Astrocyte of the spinal cord (primary cell): ENCODE measurements around the gene PTPRD.

Experiments
- DNase-seq: peaks from one replicate; pipeline ENCODE4 v3.0.0; 2011; ENCODE audit warnings: low read depth, low spot score
- H3K4me3 ChIP-seq: 2 replicates; pipeline ENCODE4 v1.5.1; 2011; ENCODE audit warnings: low read depth, mild to moderate bottlenecking, low read length, moderate library complexity
- CTCF ChIP-seq: IDR thresholded peaks from 2 replicates; pipeline ENCODE4 v1.5.1; 2012; ENCODE audit warnings: low read depth, mild to moderate bottlenecking, low read length, inconsistent platforms
- in situ Hi-C: cut with HindIII; loops from 2 replicates; pipeline ENCODE4 v1.10.0; 2017; ENCODE audit warnings: low sequenced_read_pairs

Gene PTPRD

GRCh38 chr9:9538766-9539165 is 1074.0 kb downstream of the PTPRD start:
- no peak for DNase-seq
- in situ Hi-C loops: no loop called here
- no peak overlapping the region for H3K4me3 ChIP-seq
- no peak for TF ChIP-seq CTCF

- in situ Hi-C loops: no loop called here
- DNase-seq: no peak
- TF ChIP-seq CTCF: no peak
Measured at GRCh38 chr9:9538356-9538755, 1074.4 kb downstream of the PTPRD start.

GRCh38 chr9:9536523-9536922 is 1076.3 kb downstream of the PTPRD start:
- in situ Hi-C loops: no loop called here
- H3K4me3 ChIP-seq: no peak overlapping the region
- DNase-seq: no peak
- TF ChIP-seq CTCF: no peak

More at GRCh38 chr9:9538356-9538755, 1074.4 kb downstream of the PTPRD start:
- no peak overlapping the region for H3K4me3 ChIP-seq

GRCh38 chr9:9523476-9524139 is 1089.2 kb downstream of the PTPRD start:
- in situ Hi-C loops: no loop called here
- DNase-seq: no peak
- no peak for TF ChIP-seq CTCF
- no peak overlapping the region for H3K4me3 ChIP-seq

- in situ Hi-C loops: no loop called here
Measured at GRCh38 chr9:9522406-9522805, 1090.4 kb downstream of the PTPRD start.

GRCh38 chr9:9521033-9521779 is 1091.6 kb downstream of the PTPRD start:
- H3K4me3 ChIP-seq: no peak overlapping the region
- no peak for DNase-seq
- in situ Hi-C loops: no loop called here
- no peak for TF ChIP-seq CTCF

More at GRCh38 chr9:9522406-9522805, 1090.4 kb downstream of the PTPRD start:
- DNase-seq: no peak
- H3K4me3 ChIP-seq: no peak overlapping the region
- TF ChIP-seq CTCF: no peak
